Nephron (organoid): ENCODE results near the gene EGFR.

ENCODE experiments used
- H3K27ac Mint-ChIP-seq, 3 experiments: 2 replicates each; pipeline ENCODE4 v1.8.0; 2020; ENCODE audit warnings: mixed read lengths in 3 of 3, mild to moderate bottlenecking in 2 of 3, moderate library complexity in 1 of 3
- H3K27me3 Mint-ChIP-seq: 2 replicates; pipeline ENCODE4 v1.8.0; 2021; ENCODE audit warnings: low read depth, mild to moderate bottlenecking, moderate library complexity, mixed read lengths
- H3K36me3 Mint-ChIP-seq: 2 replicates; pipeline ENCODE4 v1.8.0; 2020; ENCODE audit warnings: low read depth, mixed read lengths
- H3K4me1 Mint-ChIP-seq: 2 replicates; pipeline ENCODE4 v1.8.0; 2020; ENCODE audit warnings: mixed read lengths
- H3K4me3 Mint-ChIP-seq, 3 experiments: 2 replicates each; pipeline ENCODE4 v1.8.0; 2020; ENCODE audit warnings: mild to moderate bottlenecking in 3 of 3, mixed read lengths in 3 of 3, moderate library complexity in 2 of 3
- H3K9me3 Mint-ChIP-seq: 2 replicates; pipeline ENCODE4 v1.8.0; 2020; ENCODE audit warnings: mixed read lengths
- TF ChIP-seq, protein P1 (sequence below), 3 experiments: fragments of 200-600 bp; sonication (generic); IDR thresholded peaks; one replicate each; pipeline ENCODE4 v1.5.0; 2021; ENCODE audit warnings: antibody characterized with exemption in 3 of 3; ENCODE audit not compliant: unreplicated experiment in 3 of 3

EGFR gene

GRCh38 chr7:55240418-55241142 lies 221.8 kb downstream of the EGFR start:
- TF ChIP-seq, protein P1, sequence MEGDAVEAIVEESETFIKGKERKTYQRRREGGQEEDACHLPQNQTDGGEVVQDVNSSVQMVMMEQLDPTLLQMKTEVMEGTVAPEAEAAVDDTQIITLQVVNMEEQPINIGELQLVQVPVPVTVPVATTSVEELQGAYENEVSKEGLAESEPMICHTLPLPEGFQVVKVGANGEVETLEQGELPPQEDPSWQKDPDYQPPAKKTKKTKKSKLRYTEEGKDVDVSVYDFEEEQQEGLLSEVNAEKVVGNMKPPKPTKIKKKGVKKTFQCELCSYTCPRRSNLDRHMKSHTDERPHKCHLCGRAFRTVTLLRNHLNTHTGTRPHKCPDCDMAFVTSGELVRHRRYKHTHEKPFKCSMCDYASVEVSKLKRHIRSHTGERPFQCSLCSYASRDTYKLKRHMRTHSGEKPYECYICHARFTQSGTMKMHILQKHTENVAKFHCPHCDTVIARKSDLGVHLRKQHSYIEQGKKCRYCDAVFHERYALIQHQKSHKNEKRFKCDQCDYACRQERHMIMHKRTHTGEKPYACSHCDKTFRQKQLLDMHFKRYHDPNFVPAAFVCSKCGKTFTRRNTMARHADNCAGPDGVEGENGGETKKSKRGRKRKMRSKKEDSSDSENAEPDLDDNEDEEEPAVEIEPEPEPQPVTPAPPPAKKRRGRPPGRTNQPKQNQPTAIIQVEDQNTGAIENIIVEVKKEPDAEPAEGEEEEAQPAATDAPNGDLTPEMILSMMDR (IDR thresholded peaks at IDR 0.05; ENCODE audit: unreplicated experiment in 3 of 3), result no peak
- Mint-ChIP-seq H3K36me3 (no peaks in the 10 kb centered on the region), H3K9me3 (no peaks in the 10 kb centered on the region), H3K27me3 (peaks cover 11% of the 10 kb centered on the region), H3K27ac (no peak overlapping the region), H3K4me1 (peaks cover 13% of the 10 kb centered on the region), H3K4me3 (no peak overlapping the region)

GRCh38 chr7:55241958-55242357 lies 223.1 kb downstream of the EGFR start:
- H3K27me3 Mint-ChIP-seq, result peaks cover 11% of the 10 kb centered on the region
- no peak overlapping the region for H3K27ac Mint-ChIP-seq
- TF ChIP-seq, protein P1 (IDR thresholded peaks at IDR 0.05; ENCODE audit: unreplicated experiment in 3 of 3), result no peak
- no peaks in the 10 kb centered on the region for H3K9me3 Mint-ChIP-seq
- H3K4me1 Mint-ChIP-seq, result peaks cover 13% of the 10 kb centered on the region
- H3K4me3 Mint-ChIP-seq, result no peak overlapping the region
- no peaks in the 10 kb centered on the region for H3K36me3 Mint-ChIP-seq

DNA sequence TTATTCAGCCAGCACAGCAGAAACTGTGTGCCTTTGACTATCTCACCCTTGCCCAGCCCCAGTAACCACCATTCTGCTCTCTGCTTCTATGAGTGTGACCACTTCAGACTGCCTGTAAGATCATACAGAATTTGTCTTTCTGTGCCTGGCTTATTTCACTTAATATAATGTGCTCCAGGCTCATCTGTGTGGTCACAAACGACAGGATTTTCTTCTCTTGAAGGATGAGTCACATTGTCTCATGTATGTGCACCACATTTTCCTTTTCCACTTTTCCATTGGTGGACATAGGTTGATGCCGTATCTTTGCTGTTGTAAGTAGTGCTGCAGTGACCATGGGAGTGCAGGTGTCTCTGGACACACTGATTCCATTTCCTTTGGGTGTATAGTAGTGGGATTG lies 223.8 kb downstream of the EGFR start:
- H3K4me3 Mint-ChIP-seq, result no peak overlapping the region
- no peaks in the 10 kb centered on the region for H3K9me3 Mint-ChIP-seq
- peaks cover 19% of the 10 kb centered on the region for H3K4me1 Mint-ChIP-seq
- TF ChIP-seq, protein P1 (IDR thresholded peaks at IDR 0.05; ENCODE audit: unreplicated experiment in 3 of 3), result no peak
- H3K36me3 Mint-ChIP-seq, result no peaks in the 10 kb centered on the region
- H3K27ac Mint-ChIP-seq, result no peak overlapping the region
- peaks cover 11% of the 10 kb centered on the region for H3K27me3 Mint-ChIP-seq

DNA sequence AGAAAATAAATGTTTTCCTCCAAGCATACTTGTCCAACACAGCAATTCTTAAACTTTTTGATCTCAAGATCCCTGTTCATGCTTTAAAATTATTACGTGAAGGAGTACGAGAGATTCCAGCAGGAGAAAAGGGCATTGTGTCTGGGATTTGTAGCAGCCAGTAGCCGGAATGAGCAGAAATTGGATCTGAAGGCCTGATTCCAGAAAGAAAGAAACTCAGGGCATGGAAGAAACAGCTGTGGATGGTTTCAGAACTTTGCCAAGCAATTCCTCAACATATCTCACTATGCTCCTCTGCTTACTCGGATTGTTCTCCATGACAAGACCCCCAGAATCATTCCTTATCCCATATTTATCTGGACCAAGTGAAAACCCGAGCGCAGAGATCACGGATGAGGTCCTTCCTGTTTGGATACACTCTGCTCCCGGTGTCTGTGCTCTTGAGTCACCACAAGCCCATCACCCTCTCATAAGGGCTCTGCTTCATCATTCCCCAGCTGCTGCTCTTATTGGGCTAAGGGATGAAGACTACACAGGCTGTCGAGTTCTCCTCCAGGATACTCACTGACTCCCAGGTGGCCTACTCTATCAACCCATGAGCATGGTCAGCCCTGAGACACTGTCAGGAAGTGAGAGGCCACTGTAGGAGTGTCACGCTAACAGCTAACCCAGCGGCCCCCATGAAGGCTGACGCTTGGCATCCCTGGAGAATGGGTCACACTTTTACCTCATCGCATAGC lies 225.4 kb downstream of the EGFR start:
- Mint-ChIP-seq H3K27ac (peak overlapping the region in 2 of 3 experiments; percentile 49 to 57), H3K27me3 (peaks cover 11% of the 10 kb centered on the region), H3K9me3 (no peaks in the 10 kb centered on the region), H3K4me1 (peaks cover 22% of the 10 kb centered on the region), H3K36me3 (no peaks in the 10 kb centered on the region), H3K4me3 (no peak overlapping the region)
- TF ChIP-seq, protein P1 (IDR thresholded peaks at IDR 0.05; ENCODE audit: unreplicated experiment in 3 of 3), result no peak

- H3K4me3 Mint-ChIP-seq, result no peak overlapping the region
- no peaks in the 10 kb centered on the region for H3K36me3 Mint-ChIP-seq
- H3K27me3 Mint-ChIP-seq, result peaks cover 9% of the 10 kb centered on the region
These were observed 226.5 kb downstream of the EGFR start for GRCh38 chr7:55245271-55245723.

More at GRCh38 chr7:55245271-55245723, 226.5 kb downstream of the EGFR start:
- TF ChIP-seq, protein P1 (IDR thresholded peaks at IDR 0.05; ENCODE audit: unreplicated experiment in 3 of 3), result no peak
- H3K9me3 Mint-ChIP-seq, result no peaks in the 10 kb centered on the region
- H3K4me1 Mint-ChIP-seq, result peaks cover 22% of the 10 kb centered on the region
- H3K27ac Mint-ChIP-seq, result no peak overlapping the region
